ENCODE data around the gene SCUBE3. TPM values are rescaled to one million over a fixed set of nuclear protein-coding genes. Genes with fewer than 3 reads are reported as not detected.

Gene SCUBE3
- total RNA-seq, 1 experiment from 2014 or later: 0.17 TPM

GRCh38 chr6:35293681-35294080 lies 79.9 kb downstream of the SCUBE3 start:
- no peaks in the 10 kb centered on the region for H3K9me2 ChIP-seq (ENCODE audit: insufficient read depth)
- DNase-seq: no peak
- no peaks in the 10 kb centered on the region for H4K20me1 ChIP-seq (ENCODE audit: insufficient read depth)
- H3F3A ChIP-seq (ENCODE audit: insufficient read depth, low read depth): no peaks in the 10 kb centered on the region
- no peak overlapping the region for H2AFZ ChIP-seq
- no peaks in the 10 kb centered on the region for H3K9me3 ChIP-seq (ENCODE audit: insufficient read depth, low read depth)
- no peak overlapping the region for H3K4me2 ChIP-seq
- CTCF ChIA-PET: no interaction called here
- no peak overlapping the region for H3K27ac ChIP-seq
- no peaks in the 10 kb centered on the region for H3K27me3 ChIP-seq (ENCODE audit: insufficient read depth, low read depth)
- TF ChIP-seq CTCF (conservative IDR thresholded peaks at IDR 0.05) (no peak), EZH2 (IDR thresholded peaks at IDR 0.05; ENCODE audit: low read depth) (no peak)
- H3K36me3 ChIP-seq (ENCODE audit: low read depth): 0 out of 2 replicates have a peak, but pooled peaks cover 9% of the 10 kb centered on the region
- no peaks in the 10 kb centered on the region; the same call in 1 of the 2 replicates for H3K79me2 ChIP-seq (ENCODE audit: low read depth)
- intact Hi-C loops (cut with micrococcal nuclease; ENCODE audit: unreplicated experiment): loop anchor here (10.0 kb wide), 1 partner anchor 801 kb away; no protein-coding TSS in a partner anchor
- H3K4me3 ChIP-seq: no peak overlapping the region
- POLR2A ChIA-PET (ENCODE audit: unreplicated experiment): no interaction called here
- H3K4me1 ChIP-seq (replicated peaks; ENCODE audit: insufficient read depth): peaks cover 14% of the 10 kb centered on the region
- BruUV-seq (replicated peaks): no TSS peak

- H2AFZ ChIP-seq: no peak overlapping the region
- no peaks in the 10 kb centered on the region for H3K9me2 ChIP-seq (ENCODE audit: insufficient read depth)
- intact Hi-C loops (cut with micrococcal nuclease; ENCODE audit: unreplicated experiment): loop anchor here (10.0 kb wide), 1 partner anchor 800 kb away; no protein-coding TSS in a partner anchor
- no peaks in the 10 kb centered on the region for H3F3A ChIP-seq (ENCODE audit: insufficient read depth, low read depth)
- no peaks in the 10 kb centered on the region for H4K20me1 ChIP-seq (ENCODE audit: insufficient read depth)
- no peak overlapping the region for H3K27ac ChIP-seq
- no peak for TF ChIP-seq EZH2 (IDR thresholded peaks at IDR 0.05; ENCODE audit: low read depth)
- peak; percentile 83 for TF ChIP-seq CTCF (conservative IDR thresholded peaks at IDR 0.05)
- BruUV-seq (replicated peaks): no TSS peak
- H3K4me1 ChIP-seq (replicated peaks; ENCODE audit: insufficient read depth): peaks cover 14% of the 10 kb centered on the region
- H3K4me3 ChIP-seq: no peak overlapping the region
- CTCF ChIA-PET: no interaction called here
- no peak overlapping the region for H3K4me2 ChIP-seq
- no peaks in the 10 kb centered on the region; the same call in 1 of the 2 replicates for H3K79me2 ChIP-seq (ENCODE audit: low read depth)
- H3K27me3 ChIP-seq (ENCODE audit: insufficient read depth, low read depth): no peaks in the 10 kb centered on the region
- POLR2A ChIA-PET (ENCODE audit: unreplicated experiment): no interaction called here
- H3K9me3 ChIP-seq (ENCODE audit: insufficient read depth, low read depth): no peaks in the 10 kb centered on the region
- DNase-seq: peak in 1 of 2 experiments; percentile 37
- H3K36me3 ChIP-seq (ENCODE audit: low read depth): 0 out of 2 replicates have a peak, but pooled peaks cover 9% of the 10 kb centered on the region
Observed at GRCh38 chr6:35294308-35294945, 80.7 kb downstream of the SCUBE3 start.

- TF ChIP-seq CTCF (conservative IDR thresholded peaks at IDR 0.05) (no peak), EZH2 (IDR thresholded peaks at IDR 0.05; ENCODE audit: low read depth) (no peak)
- POLR2A ChIA-PET (ENCODE audit: unreplicated experiment): no interaction called here
- BruUV-seq (replicated peaks): no TSS peak
- Histone ChIP-seq H2AFZ (no peak overlapping the region), H3K27ac (no peak overlapping the region), H3K79me2 (ENCODE audit: low read depth) (no peaks in the 10 kb centered on the region; the same call in 1 of the 2 replicates), H3K27me3 (ENCODE audit: insufficient read depth, low read depth) (no peaks in the 10 kb centered on the region), H3K4me3 (no peak overlapping the region), H3K4me1 (replicated peaks; ENCODE audit: insufficient read depth) (peaks cover 14% of the 10 kb centered on the region), H3K9me2 (ENCODE audit: insufficient read depth) (no peaks in the 10 kb centered on the region), H3K4me2 (no peak overlapping the region), H4K20me1 (ENCODE audit: insufficient read depth) (no peaks in the 10 kb centered on the region), H3K9me3 (ENCODE audit: insufficient read depth, low read depth) (no peaks in the 10 kb centered on the region), H3F3A (ENCODE audit: insufficient read depth, low read depth) (no peaks in the 10 kb centered on the region), H3K36me3 (ENCODE audit: low read depth) (0 out of 2 replicates have a peak, but pooled peaks cover 8% of the 10 kb centered on the region)
- CTCF ChIA-PET: no interaction called here
- intact Hi-C loops (cut with micrococcal nuclease; ENCODE audit: unreplicated experiment): loop anchor here (10.0 kb wide), 1 partner anchor 800 kb away; no protein-coding TSS in a partner anchor
- DNase-seq: no peak
Observed at GRCh38 chr6:35295036-35295435, 81.3 kb downstream of the SCUBE3 start.
